WTC11 (cell line): ENCODE results near the gene GATC. TPM values are rescaled to one million over a fixed set of nuclear protein-coding genes. Genes with fewer than 3 reads are reported as not detected.

Experiments used
- ATAC-seq: fragments of 200-7000 bp; cut with Tn5 transposase; 2 replicates; pipeline ENCODE4 v1.10.0; 2021; ENCODE audit warnings: mild to moderate bottlenecking, moderate library complexity
- CTCF ChIA-PET: fragments of 300-600 bp; sonication (Branson Sonifier 250); formaldehyde crosslinking; loops from one replicate; lab custom pipeline; 2021; ENCODE audit warnings: antibody characterized with exemption; lab: Charles Lee
- POLR2A ChIA-PET: fragments of 350-600 bp; sonication (Branson Sonifier 250); formaldehyde crosslinking; loops from one replicate; lab custom pipeline; 2021; ENCODE audit warnings: antibody characterized with exemption; lab: Charles Lee
- DNase-seq: peaks from one replicate; pipeline ENCODE4 v3.0.0; 2021; ENCODE audit warnings: low spot score
- H3K27ac Mint-ChIP-seq: 2 replicates; pipeline ENCODE4 v1.8.0; 2021; ENCODE audit warnings: mixed read lengths
- H3K27me3 Mint-ChIP-seq: 2 replicates; pipeline ENCODE4 v1.8.0; 2021; ENCODE audit warnings: low read depth, mild to moderate bottlenecking, moderate library complexity, mixed read lengths
- H3K36me3 Mint-ChIP-seq: 2 replicates; pipeline ENCODE4 v1.8.0; 2021; ENCODE audit warnings: mixed read lengths
- H3K4me1 Mint-ChIP-seq: 2 replicates; pipeline ENCODE4 v1.8.0; 2022; ENCODE audit warnings: mixed read lengths
- H3K4me3 Mint-ChIP-seq: 2 replicates; pipeline ENCODE4 v1.8.0; 2021; ENCODE audit warnings: mild to moderate bottlenecking, moderate library complexity, mixed read lengths
- H3K9me3 Mint-ChIP-seq: 2 replicates; pipeline ENCODE4 v1.8.0; 2021; ENCODE audit warnings: mixed read lengths
- EMX1 ChIP-seq: fragments of 250-450 bp; sonication (Bioruptor Pico); IDR thresholded peaks from 2 replicates; pipeline ENCODE4 v1.8.0; 2021; ENCODE audit warnings: mild to moderate bottlenecking
- HMGA2 ChIP-seq: fragments of 250-450 bp; sonication (Bioruptor Pico); IDR thresholded peaks from 2 replicates; pipeline ENCODE4 v1.4.0; 2021; ENCODE audit warnings: mild to moderate bottlenecking, moderate library complexity
- MXD4 ChIP-seq: fragments of 250-450 bp; sonication (Bioruptor Pico); IDR thresholded peaks from 2 replicates; pipeline ENCODE4 v1.8.0; 2021; ENCODE audit warnings: mild to moderate bottlenecking, moderate library complexity, borderline replicate concordance
- NFE2L1 ChIP-seq: sonication (generic); formaldehyde crosslinking; IDR thresholded peaks from 2 replicates; pipeline ENCODE4 v1.8.1; 2023; ENCODE audit warnings: missing genetic modification reagents
- NFYB ChIP-seq: sonication (generic); formaldehyde crosslinking; conservative IDR thresholded peaks from 2 replicates; pipeline ENCODE4 v1.8.0; 2022; ENCODE audit warnings: low read depth, missing genetic modification reagents
- NR3C1 ChIP-seq: sonication (generic); formaldehyde crosslinking; conservative IDR thresholded peaks from 2 replicates; pipeline ENCODE4 v1.8.1; 2023; ENCODE audit warnings: low read depth, mild to moderate bottlenecking, missing genetic modification reagents
- TP53 ChIP-seq: sonication (generic); formaldehyde crosslinking; IDR thresholded peaks from 2 replicates; pipeline ENCODE4 v1.8.1; 2023; ENCODE audit warnings: mild to moderate bottlenecking, missing genetic modification reagents
- ZNF219 ChIP-seq: sonication (generic); formaldehyde crosslinking; IDR thresholded peaks from 2 replicates; pipeline ENCODE4 v1.8.0; 2023; ENCODE audit warnings: missing genetic modification reagents, mild to moderate bottlenecking, borderline replicate concordance
- ZNF396 ChIP-seq: fragments of 250-450 bp; sonication (Bioruptor Pico); IDR thresholded peaks from 2 replicates; pipeline ENCODE4 v1.8.0; 2021; ENCODE audit warnings: mild to moderate bottlenecking, moderate library complexity, borderline replicate concordance
- total RNA-seq: library from RNA; stranded (reverse); gene quantifications from 3 replicates; pipeline ENCODE4 v1.2.3, GENCODE V29; 2021
- TF ChIP-seq, protein P1 (sequence below): fragments of 250-450 bp; sonication (Bioruptor Pico); IDR thresholded peaks from 2 replicates; pipeline ENCODE4 v1.9.0; 2021; ENCODE audit warnings: moderate library complexity, mild to moderate bottlenecking, inconsistent platforms, borderline replicate concordance
- TF ChIP-seq, protein P2 (sequence below): sonication (generic); formaldehyde crosslinking; IDR thresholded peaks from 2 replicates; pipeline ENCODE4 v1.8.0; 2022; ENCODE audit warnings: missing genetic modification reagents
- TF ChIP-seq, protein P3 (sequence below): sonication (generic); formaldehyde crosslinking; IDR thresholded peaks from 2 replicates; pipeline ENCODE4 v1.8.1; 2023; ENCODE audit warnings: mild to moderate bottlenecking, missing genetic modification reagents
- TF ChIP-seq, protein P4 (sequence below): sonication (generic); formaldehyde crosslinking; IDR thresholded peaks from 2 replicates; pipeline ENCODE4 v1.8.1; 2022; ENCODE audit warnings: mild to moderate bottlenecking, missing genetic modification reagents, moderate library complexity, borderline replicate concordance
- TF ChIP-seq, protein P5 (sequence below): sonication (generic); formaldehyde crosslinking; IDR thresholded peaks from 2 replicates; pipeline ENCODE4 v1.8.1; 2022; ENCODE audit warnings: missing genetic modification reagents, borderline replicate concordance
- TF ChIP-seq, protein P6 (sequence below): sonication (generic); formaldehyde crosslinking; IDR thresholded peaks from 2 replicates; pipeline ENCODE4 v1.8.1; 2022; ENCODE audit warnings: low read depth, mild to moderate bottlenecking, moderate library complexity, missing genetic modification reagents, borderline replicate concordance
- TF ChIP-seq, protein P7 (sequence below): sonication (generic); formaldehyde crosslinking; IDR thresholded peaks from 2 replicates; pipeline ENCODE4 v1.8.0; 2022; ENCODE audit warnings: mild to moderate bottlenecking, missing genetic modification reagents

Gene GATC
- total RNA-seq, 1 experiment from 2014 or later = 33.9 TPM

DNA sequence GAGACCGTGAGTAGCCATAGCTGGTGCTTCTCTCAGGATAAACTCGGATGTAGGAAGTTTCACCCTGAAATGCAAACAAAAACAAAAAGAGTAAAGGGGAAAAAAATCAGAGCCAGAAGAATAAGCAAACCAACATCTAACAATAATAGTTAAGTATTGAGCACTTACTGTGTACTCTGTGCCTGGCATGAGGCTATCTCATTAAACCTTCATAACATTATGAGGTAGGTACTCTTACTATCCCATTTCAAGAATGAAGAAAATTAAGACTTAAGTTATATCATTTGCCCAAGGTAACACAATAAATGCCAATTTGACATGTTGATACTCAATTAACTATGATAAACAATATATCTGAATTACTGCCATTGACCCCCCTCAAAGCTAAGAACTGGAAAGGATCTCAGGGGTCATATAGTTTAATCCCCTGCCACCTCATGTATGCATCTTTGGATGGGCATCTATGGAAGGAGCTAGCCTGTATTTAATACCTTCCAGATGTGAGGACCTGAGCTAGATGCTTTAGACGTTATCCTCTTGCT, 15.9 kb downstream of the GATC start (continued):
- TF ChIP-seq, protein P1, sequence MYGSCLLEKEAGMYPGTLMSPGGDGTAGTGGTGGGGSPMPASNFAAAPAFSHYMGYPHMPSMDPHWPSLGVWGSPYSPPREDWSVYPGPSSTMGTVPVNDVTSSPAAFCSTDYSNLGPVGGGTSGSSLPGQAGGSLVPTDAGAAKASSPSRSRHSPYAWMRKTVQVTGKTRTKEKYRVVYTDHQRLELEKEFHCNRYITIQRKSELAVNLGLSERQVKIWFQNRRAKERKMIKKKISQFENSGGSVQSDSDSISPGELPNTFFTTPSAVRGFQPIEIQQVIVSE (CRISPR knock-in tag) = no peak

DNA sequence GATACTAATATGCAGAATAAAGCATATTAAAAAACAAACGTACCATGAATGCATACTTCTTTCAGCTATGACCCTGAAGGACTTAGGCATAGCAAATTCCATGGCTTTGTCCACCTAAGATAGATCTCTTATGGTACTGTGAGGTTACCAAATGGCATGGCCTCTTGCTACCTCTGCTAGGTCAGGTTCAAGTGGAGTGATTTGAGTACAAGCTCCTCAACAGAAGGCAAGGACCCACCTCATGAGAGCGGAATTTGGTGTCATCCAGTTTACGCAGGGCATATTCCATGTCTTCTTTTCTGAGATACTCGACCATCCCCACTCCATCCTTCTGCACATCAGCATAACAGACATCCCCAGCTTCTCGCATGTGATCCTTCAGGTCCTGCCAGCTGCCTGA, 17.5 kb downstream of the GATC start:
- TF ChIP-seq, protein P2, sequence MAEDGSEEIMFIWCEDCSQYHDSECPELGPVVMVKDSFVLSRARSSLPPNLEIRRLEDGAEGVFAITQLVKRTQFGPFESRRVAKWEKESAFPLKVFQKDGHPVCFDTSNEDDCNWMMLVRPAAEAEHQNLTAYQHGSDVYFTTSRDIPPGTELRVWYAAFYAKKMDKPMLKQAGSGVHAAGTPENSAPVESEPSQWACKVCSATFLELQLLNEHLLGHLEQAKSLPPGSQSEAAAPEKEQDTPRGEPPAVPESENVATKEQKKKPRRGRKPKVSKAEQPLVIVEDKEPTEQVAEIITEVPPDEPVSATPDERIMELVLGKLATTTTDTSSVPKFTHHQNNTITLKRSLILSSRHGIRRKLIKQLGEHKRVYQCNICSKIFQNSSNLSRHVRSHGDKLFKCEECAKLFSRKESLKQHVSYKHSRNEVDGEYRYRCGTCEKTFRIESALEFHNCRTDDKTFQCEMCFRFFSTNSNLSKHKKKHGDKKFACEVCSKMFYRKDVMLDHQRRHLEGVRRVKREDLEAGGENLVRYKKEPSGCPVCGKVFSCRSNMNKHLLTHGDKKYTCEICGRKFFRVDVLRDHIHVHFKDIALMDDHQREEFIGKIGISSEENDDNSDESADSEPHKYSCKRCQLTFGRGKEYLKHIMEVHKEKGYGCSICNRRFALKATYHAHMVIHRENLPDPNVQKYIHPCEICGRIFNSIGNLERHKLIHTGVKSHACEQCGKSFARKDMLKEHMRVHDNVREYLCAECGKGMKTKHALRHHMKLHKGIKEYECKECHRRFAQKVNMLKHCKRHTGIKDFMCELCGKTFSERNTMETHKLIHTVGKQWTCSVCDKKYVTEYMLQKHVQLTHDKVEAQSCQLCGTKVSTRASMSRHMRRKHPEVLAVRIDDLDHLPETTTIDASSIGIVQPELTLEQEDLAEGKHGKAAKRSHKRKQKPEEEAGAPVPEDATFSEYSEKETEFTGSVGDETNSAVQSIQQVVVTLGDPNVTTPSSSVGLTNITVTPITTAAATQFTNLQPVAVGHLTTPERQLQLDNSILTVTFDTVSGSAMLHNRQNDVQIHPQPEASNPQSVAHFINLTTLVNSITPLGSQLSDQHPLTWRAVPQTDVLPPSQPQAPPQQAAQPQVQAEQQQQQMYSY (CRISPR knock-in tag) = no peak
- TF ChIP-seq ZNF396 (CRISPR knock-in tag) = no peak
- TF ChIP-seq ZNF219 = no peak
- POLR2A ChIA-PET = no interaction called here
- Mint-ChIP-seq H3K4me1 (peaks cover 20% of the 10 kb centered on the region), H3K36me3 (peaks cover 74% of the 10 kb centered on the region), H3K27ac (peak overlapping the region; percentile 76; the same call in 1 of the 2 replicates), H3K4me3 (no peak overlapping the region), H3K9me3 (no peaks in the 10 kb centered on the region), H3K27me3 (no peaks in the 10 kb centered on the region)
- DNase-seq (no peak), ATAC-seq (no peak)
- CTCF ChIA-PET = interaction anchor here (0.9 to 1.2 kb wide), 2 partner anchors 81 to 137 kb away, joined by 3 read pairs; no protein-coding TSS in a partner anchor

DNA sequence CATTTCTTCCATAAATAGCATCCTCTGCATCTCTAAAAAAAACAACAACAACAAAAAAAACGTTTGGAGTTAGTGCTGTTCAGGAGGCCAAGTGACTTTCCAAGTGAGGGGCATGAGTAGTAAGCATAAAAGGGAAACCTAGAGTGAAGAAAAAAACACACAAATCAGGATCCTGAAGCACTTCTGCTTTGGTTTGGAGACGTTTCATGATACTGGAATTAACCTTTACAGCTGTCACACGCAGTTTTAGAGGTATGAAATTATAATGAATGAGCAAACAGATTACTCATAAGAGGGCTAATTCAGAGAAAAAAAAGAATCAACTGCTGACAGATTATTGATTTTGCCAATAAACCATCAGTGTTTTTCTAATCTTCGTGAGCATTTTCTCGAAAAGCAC, 19.5 kb downstream of the GATC start:
- no peaks in the 10 kb centered on the region for H3K9me3 Mint-ChIP-seq
- 0 out of 2 replicates have a peak overlapping the region, but pooled peaks have one; percentile 12 for H3K27ac Mint-ChIP-seq
- CTCF ChIA-PET = interaction anchor here (1.0 to 3.0 kb wide), 7 partner anchors 8 to 130 kb away, joined by 3 to 44 read pairs (median 7); partner anchors contain the start of genes COQ5, COX6A1 and DYNLL1
- no peaks in the 10 kb centered on the region for H3K27me3 Mint-ChIP-seq
- DNase-seq (no peak), ATAC-seq (no peak)
- POLR2A ChIA-PET = no interaction called here
- peaks cover 23% of the 10 kb centered on the region for H3K4me1 Mint-ChIP-seq
- peaks cover 55% of the 10 kb centered on the region for H3K36me3 Mint-ChIP-seq
- H3K4me3 Mint-ChIP-seq = no peak overlapping the region
- TF ChIP-seq, protein P3, sequence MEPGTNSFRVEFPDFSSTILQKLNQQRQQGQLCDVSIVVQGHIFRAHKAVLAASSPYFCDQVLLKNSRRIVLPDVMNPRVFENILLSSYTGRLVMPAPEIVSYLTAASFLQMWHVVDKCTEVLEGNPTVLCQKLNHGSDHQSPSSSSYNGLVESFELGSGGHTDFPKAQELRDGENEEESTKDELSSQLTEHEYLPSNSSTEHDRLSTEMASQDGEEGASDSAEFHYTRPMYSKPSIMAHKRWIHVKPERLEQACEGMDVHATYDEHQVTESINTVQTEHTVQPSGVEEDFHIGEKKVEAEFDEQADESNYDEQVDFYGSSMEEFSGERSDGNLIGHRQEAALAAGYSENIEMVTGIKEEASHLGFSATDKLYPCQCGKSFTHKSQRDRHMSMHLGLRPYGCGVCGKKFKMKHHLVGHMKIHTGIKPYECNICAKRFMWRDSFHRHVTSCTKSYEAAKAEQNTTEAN = no peak
- no peak for TF ChIP-seq EMX1 (CRISPR knock-in tag)
- TF ChIP-seq, protein P2 (CRISPR knock-in tag) = no peak
- TF ChIP-seq, protein P4, sequence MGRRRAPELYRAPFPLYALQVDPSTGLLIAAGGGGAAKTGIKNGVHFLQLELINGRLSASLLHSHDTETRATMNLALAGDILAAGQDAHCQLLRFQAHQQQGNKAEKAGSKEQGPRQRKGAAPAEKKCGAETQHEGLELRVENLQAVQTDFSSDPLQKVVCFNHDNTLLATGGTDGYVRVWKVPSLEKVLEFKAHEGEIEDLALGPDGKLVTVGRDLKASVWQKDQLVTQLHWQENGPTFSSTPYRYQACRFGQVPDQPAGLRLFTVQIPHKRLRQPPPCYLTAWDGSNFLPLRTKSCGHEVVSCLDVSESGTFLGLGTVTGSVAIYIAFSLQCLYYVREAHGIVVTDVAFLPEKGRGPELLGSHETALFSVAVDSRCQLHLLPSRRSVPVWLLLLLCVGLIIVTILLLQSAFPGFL (CRISPR knock-in tag) = no peak
- TF ChIP-seq NFE2L1 (CRISPR knock-in tag) = no peak
- no peak for TF ChIP-seq HMGA2 (CRISPR knock-in tag)
- TF ChIP-seq, protein P5, sequence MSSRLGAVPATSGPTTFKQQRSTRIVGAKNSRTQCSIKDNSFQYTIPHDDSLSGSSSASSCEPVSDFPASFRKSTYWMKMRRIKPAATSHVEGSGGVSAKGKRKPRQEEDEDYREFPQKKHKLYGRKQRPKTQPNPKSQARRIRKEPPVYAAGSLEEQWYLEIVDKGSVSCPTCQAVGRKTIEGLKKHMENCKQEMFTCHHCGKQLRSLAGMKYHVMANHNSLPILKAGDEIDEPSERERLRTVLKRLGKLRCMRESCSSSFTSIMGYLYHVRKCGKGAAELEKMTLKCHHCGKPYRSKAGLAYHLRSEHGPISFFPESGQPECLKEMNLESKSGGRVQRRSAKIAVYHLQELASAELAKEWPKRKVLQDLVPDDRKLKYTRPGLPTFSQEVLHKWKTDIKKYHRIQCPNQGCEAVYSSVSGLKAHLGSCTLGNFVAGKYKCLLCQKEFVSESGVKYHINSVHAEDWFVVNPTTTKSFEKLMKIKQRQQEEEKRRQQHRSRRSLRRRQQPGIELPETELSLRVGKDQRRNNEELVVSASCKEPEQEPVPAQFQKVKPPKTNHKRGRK = no peak
- no peak for TF ChIP-seq TP53 (CRISPR knock-in tag)
- no peak for TF ChIP-seq ZNF396 (CRISPR knock-in tag)
- TF ChIP-seq, protein P6, sequence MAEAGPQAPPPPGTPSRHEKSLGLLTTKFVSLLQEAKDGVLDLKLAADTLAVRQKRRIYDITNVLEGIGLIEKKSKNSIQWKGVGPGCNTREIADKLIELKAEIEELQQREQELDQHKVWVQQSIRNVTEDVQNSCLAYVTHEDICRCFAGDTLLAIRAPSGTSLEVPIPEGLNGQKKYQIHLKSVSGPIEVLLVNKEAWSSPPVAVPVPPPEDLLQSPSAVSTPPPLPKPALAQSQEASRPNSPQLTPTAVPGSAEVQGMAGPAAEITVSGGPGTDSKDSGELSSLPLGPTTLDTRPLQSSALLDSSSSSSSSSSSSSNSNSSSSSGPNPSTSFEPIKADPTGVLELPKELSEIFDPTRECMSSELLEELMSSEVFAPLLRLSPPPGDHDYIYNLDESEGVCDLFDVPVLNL (CRISPR knock-in tag) = no peak
- TF ChIP-seq NFYB (CRISPR knock-in tag) = no peak
- TF ChIP-seq MXD4 = no peak
- TF ChIP-seq, protein P7, sequence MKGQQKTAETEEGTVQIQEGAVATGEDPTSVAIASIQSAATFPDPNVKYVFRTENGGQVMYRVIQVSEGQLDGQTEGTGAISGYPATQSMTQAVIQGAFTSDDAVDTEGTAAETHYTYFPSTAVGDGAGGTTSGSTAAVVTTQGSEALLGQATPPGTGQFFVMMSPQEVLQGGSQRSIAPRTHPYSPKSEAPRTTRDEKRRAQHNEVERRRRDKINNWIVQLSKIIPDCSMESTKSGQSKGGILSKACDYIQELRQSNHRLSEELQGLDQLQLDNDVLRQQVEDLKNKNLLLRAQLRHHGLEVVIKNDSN (CRISPR knock-in tag) = no peak
- no peak for TF ChIP-seq NR3C1 (CRISPR knock-in tag)
